ENCODE data around the gene CHRM5. TPM values are rescaled to one million over a fixed set of nuclear protein-coding genes. Genes with fewer than 3 reads are reported as not detected.

CHRM5 gene
- total RNA-seq, 4 donors from 2014 or later, result not detected

- H3K4me1 ChIP-seq, result no peaks in the 10 kb centered on the region
- no peaks in the 10 kb centered on the region for H3K27me3 ChIP-seq
- no peak overlapping the region for H3K4me3 ChIP-seq
- no peaks in the 10 kb centered on the region for H3K36me3 ChIP-seq
- no peak for DNase-seq
- H3K9me3 ChIP-seq, result no peaks in the 10 kb centered on the region
- no peak overlapping the region for H3K27ac ChIP-seq
- intact Hi-C loops (cut with DNase I; ENCODE audit: low total_unique reads), result no loop called here
- TF ChIP-seq CTCF (IDR thresholded peaks at IDR 0.05), result no peak
- no peak for TF ChIP-seq POLR2A (IDR thresholded peaks at IDR 0.05)
These were observed 8.3 kb upstream of the CHRM5 start for GRCh38 chr15:33959844-33960548.

GRCh38 chr15:33960549-33960935, 7.8 kb upstream of the CHRM5 start:
- no peak for TF ChIP-seq CTCF (IDR thresholded peaks at IDR 0.05)
- TF ChIP-seq POLR2A (IDR thresholded peaks at IDR 0.05), result no peak
- Histone ChIP-seq H3K36me3 (no peaks in the 10 kb centered on the region), H3K9me3 (no peaks in the 10 kb centered on the region), H3K27ac (no peak overlapping the region), H3K27me3 (no peaks in the 10 kb centered on the region), H3K4me1 (no peaks in the 10 kb centered on the region), H3K4me3 (no peak overlapping the region)
- intact Hi-C loops (cut with DNase I; ENCODE audit: low total_unique reads), result no loop called here
- no peak for DNase-seq

GRCh38 chr15:33963831-33964664, 4.2 kb upstream of the CHRM5 start:
- Histone ChIP-seq H3K4me1 (no peaks in the 10 kb centered on the region), H3K36me3 (no peaks in the 10 kb centered on the region), H3K27me3 (no peaks in the 10 kb centered on the region), H3K27ac (no peak overlapping the region), H3K9me3 (no peaks in the 10 kb centered on the region), H3K4me3 (no peak overlapping the region)
- intact Hi-C loops (cut with DNase I; ENCODE audit: low total_unique reads), result no loop called here
- peak in 3 of 4 experiments; percentile 25 to 32 (median 28) for TF ChIP-seq CTCF (IDR thresholded peaks at IDR 0.05)
- TF ChIP-seq POLR2A (IDR thresholded peaks at IDR 0.05), result no peak
- DNase-seq, result no peak

GRCh38 chr15:33964665-33965040, 3.6 kb upstream of the CHRM5 start:
- H3K36me3 ChIP-seq, result no peaks in the 10 kb centered on the region
- H3K4me3 ChIP-seq, result no peak overlapping the region
- H3K4me1 ChIP-seq, result no peaks in the 10 kb centered on the region
- DNase-seq, result no peak
- intact Hi-C loops (cut with DNase I; ENCODE audit: low total_unique reads), result no loop called here
- no peaks in the 10 kb centered on the region for H3K9me3 ChIP-seq
- no peak overlapping the region for H3K27ac ChIP-seq
- H3K27me3 ChIP-seq, result no peaks in the 10 kb centered on the region
- TF ChIP-seq CTCF (IDR thresholded peaks at IDR 0.05) (no peak), POLR2A (IDR thresholded peaks at IDR 0.05) (no peak)

GRCh38 chr15:33968821-33969220, 524 bp downstream of the CHRM5 start:
- Histone ChIP-seq H3K4me1 (no peaks in the 10 kb centered on the region), H3K9me3 (no peaks in the 10 kb centered on the region), H3K27ac (no peak overlapping the region), H3K4me3 (no peak overlapping the region), H3K27me3 (no peaks in the 10 kb centered on the region), H3K36me3 (no peaks in the 10 kb centered on the region)
- intact Hi-C loops (cut with DNase I; ENCODE audit: low total_unique reads), result no loop called here
- DNase-seq, result no peak
- no peak for TF ChIP-seq CTCF (IDR thresholded peaks at IDR 0.05)
- no peak for TF ChIP-seq POLR2A (IDR thresholded peaks at IDR 0.05)

Data from uterus (tissue), 4 donors.